OCI-LY7 (cell line): ENCODE results near the gene MRPS6.

ENCODE experiments used
- EZH2phosphoT487 ChIP-seq: fragments of 200-600 bp; sonication (generic); IDR thresholded peaks from 2 replicates; pipeline ENCODE4 v1.6.1; 2018; ENCODE audit warnings: low read depth, borderline replicate concordance, mild to moderate bottlenecking, mixed run types, antibody characterized with exemption, low read length, moderate library complexity, mixed read lengths
- TF ChIP-seq, protein P1 (sequence below): fragments of 200-600 bp; sonication (generic); conservative IDR thresholded peaks from 2 replicates; pipeline ENCODE4 v1.5.1; 2014; ENCODE audit warnings: mild to moderate bottlenecking, antibody characterized with exemption, low read length, moderate library complexity, mixed read lengths

DNA sequence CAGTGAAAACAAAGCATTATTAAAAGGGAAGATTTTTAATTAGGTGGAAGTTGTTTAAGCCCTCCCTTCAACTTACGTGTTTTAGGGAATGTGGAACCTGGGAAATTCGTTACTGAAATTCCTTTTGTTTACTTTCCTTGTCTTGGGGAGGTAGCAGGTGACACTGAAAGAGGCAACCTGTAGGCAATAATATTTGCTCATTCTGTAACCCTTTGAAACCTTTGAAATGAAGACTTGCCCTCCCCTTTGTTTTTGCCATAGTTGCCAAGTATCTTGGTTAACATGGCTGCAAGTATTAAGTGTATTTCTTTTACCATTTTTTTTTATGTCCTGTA is 1.7 kb downstream of the MRPS6 start:
- TF ChIP-seq, protein P1, sequence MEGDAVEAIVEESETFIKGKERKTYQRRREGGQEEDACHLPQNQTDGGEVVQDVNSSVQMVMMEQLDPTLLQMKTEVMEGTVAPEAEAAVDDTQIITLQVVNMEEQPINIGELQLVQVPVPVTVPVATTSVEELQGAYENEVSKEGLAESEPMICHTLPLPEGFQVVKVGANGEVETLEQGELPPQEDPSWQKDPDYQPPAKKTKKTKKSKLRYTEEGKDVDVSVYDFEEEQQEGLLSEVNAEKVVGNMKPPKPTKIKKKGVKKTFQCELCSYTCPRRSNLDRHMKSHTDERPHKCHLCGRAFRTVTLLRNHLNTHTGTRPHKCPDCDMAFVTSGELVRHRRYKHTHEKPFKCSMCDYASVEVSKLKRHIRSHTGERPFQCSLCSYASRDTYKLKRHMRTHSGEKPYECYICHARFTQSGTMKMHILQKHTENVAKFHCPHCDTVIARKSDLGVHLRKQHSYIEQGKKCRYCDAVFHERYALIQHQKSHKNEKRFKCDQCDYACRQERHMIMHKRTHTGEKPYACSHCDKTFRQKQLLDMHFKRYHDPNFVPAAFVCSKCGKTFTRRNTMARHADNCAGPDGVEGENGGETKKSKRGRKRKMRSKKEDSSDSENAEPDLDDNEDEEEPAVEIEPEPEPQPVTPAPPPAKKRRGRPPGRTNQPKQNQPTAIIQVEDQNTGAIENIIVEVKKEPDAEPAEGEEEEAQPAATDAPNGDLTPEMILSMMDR = no peak
- no peak for TF ChIP-seq EZH2phosphoT487
